AG10803 (cell line): ENCODE measurements around the gene GALNT2.
A peak's percentile ranks its signal among the peaks of the same experiment; 100 is the strongest.

Experiments
- DNase-seq: peaks from one replicate; pipeline ENCODE4 v3.0.0; 2010; ENCODE audit warnings: low read depth
- H3K4me3 ChIP-seq: 2 replicates; pipeline ENCODE4 v1.5.1; 2011; ENCODE audit warnings: mild to moderate bottlenecking, low read length, control low read depth
- CTCF ChIP-seq: conservative IDR thresholded peaks from 2 replicates; pipeline ENCODE4 v1.5.1; 2011; ENCODE audit warnings: mild to moderate bottlenecking, low read length, control low read depth, inconsistent platforms

The GALNT2 gene

GRCh38 chr1:230066031-230066430 is 1.0 kb upstream of the GALNT2 start:
- no peak for TF ChIP-seq CTCF
- no peak for DNase-seq

DNA sequence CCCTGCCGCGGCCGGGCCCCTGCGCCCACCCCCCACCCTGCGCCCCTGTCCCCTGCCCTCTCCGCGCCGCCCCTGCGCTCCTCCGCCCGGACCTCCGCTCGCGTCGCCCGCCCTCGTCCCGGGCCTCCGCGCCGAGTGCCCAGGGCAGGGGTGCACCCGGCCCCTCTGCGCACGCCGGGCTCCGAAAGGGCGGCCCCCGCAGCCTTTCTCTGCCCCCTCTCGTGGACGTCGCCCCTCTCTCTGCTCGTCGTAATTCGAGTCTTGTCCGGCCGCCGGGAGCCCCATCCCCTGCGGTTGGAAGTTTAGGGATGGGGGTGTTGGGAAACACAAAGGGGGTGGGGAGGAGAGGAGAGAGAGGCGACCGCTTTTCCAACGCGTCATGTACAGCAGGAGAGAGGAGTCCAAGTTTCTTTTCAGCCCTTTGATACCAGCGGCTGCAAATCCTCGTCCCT is 407 bp downstream of the GALNT2 start:
- peak; percentile 44 for DNase-seq
- no peak for TF ChIP-seq CTCF
- H3K4me3 ChIP-seq, result peak overlapping the region; percentile 87

More at GRCh38 chr1:230066031-230066430, 1.0 kb upstream of the GALNT2 start:
- peak overlapping the region; percentile 70 for H3K4me3 ChIP-seq

GRCh38 chr1:230067871-230068620 is 1.0 kb downstream of the GALNT2 start:
- peak; percentile 29 for TF ChIP-seq CTCF
- no peak for DNase-seq
- peak overlapping the region; percentile 87 for H3K4me3 ChIP-seq

DNA sequence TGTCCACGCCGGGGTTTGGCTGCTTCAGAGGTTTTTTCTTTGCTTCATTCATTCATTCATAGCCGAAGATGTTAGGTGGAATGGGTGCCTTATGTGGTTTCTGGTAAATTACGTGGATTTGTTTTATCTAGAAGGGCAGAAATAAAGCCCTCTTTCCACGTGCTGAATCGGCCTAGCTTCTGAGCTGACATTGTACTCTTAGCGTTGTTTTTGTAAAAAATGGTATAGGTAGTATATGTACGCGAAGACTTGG is 1.5 kb downstream of the GALNT2 start:
- no peak for TF ChIP-seq CTCF
- H3K4me3 ChIP-seq, result peak overlapping the region; percentile 87
- DNase-seq, result no peak

DNA sequence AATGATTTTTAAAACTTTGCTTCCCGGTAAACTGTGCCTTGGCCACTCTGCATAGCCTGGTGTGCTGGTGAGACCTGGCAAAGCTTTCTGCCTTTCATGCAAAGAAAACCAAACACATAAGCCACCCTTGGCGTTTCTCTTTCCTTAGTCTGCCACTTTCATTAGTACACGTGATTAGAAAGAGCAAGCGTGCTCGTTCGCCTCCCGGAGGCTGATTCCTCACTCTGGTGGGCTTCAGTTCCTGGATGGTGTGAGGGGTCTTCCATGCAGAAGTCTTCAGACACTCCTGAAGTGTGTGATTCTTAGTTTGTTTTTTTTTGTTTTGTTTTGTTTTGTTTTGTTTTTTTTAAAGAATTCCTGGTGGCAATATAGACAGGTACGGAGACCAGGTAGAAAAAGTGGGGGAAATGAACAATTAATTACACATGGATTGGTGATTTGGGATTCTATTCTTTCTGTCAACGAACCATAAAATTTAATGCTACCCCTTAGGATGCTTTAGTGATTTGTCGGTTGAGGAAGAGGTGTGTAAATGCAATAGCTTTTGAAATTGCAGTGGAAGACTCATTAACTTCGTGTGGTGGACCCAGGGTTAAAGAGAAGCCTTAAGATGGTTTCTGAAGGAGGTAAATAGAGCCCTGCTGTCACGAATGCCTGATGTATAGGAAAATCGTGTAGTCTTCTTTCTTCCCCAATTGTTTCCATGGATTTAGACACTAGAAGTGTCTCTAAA is 2.1 kb downstream of the GALNT2 start:
- peak overlapping the region; percentile 87 for H3K4me3 ChIP-seq

GRCh38 chr1:230069796-230070195 is 2.8 kb downstream of the GALNT2 start:
- no peak for DNase-seq
- TF ChIP-seq CTCF, result no peak
- H3K4me3 ChIP-seq, result no peak overlapping the region

More for the DNA sequence above, 2.1 kb downstream of the GALNT2 start:
- no peak for DNase-seq
- no peak for TF ChIP-seq CTCF
